AG09309 (cell line): Measurements from ENCODE around the gene HLF.

ENCODE experiments used
- DNase-seq: peaks from one replicate; pipeline ENCODE4 v3.0.0-alpha.2; 2010; ENCODE audit warnings: low read depth
- H3K4me3 ChIP-seq: 2 replicates; pipeline ENCODE4 v1.5.1; 2011; ENCODE audit warnings: mild to moderate bottlenecking, low read depth, low read length, moderate library complexity; ENCODE audit not compliant: control insufficient read depth
- TF ChIP-seq, protein P1 (sequence below): IDR thresholded peaks from 2 replicates; pipeline ENCODE4 v1.5.1; 2011; ENCODE audit warnings: mild to moderate bottlenecking, low read depth, low read length, inconsistent platforms; ENCODE audit not compliant: insufficient read depth, control insufficient read depth; ENCODE audit errors: missing control alignments

HLF gene

DNA sequence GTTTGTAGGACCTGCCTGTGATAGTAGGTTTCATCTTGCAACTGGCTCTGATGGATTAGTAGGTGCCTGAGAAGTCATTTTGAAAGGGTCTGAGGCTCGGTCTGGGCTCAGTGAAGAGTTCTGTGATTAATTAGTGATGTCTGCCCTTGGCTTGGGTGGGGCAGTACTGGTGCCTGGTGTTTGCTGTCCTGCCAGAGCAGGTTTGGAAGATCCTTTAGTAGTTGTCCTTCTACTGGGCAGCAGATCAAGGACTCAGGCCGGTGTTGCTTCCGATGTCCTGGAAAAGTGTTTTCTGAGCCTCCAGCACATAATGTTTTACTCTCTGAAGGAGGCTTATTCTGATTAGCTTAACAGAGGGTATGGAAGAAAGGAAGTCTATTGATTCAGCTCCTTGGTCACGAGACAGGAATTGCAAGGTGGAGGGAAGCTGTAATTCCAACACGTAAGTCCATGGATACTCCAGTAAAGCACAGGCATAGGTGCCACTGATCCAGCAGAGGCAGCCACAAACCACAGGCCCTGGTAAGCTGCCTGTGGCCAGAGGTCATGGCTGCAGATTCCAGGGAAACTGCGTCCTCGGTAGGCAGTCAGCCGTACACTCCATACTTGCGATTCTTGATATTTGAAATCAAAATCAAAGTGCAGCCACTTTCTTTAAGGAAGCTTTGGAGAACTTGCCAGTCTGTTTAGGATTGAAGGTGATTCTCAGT lies 18.7 kb downstream of the HLF start:
- TF ChIP-seq, protein P1, sequence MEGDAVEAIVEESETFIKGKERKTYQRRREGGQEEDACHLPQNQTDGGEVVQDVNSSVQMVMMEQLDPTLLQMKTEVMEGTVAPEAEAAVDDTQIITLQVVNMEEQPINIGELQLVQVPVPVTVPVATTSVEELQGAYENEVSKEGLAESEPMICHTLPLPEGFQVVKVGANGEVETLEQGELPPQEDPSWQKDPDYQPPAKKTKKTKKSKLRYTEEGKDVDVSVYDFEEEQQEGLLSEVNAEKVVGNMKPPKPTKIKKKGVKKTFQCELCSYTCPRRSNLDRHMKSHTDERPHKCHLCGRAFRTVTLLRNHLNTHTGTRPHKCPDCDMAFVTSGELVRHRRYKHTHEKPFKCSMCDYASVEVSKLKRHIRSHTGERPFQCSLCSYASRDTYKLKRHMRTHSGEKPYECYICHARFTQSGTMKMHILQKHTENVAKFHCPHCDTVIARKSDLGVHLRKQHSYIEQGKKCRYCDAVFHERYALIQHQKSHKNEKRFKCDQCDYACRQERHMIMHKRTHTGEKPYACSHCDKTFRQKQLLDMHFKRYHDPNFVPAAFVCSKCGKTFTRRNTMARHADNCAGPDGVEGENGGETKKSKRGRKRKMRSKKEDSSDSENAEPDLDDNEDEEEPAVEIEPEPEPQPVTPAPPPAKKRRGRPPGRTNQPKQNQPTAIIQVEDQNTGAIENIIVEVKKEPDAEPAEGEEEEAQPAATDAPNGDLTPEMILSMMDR = no peak
- H3K4me3 ChIP-seq = no peak overlapping the region
- DNase-seq = no peak

GRCh38 chr17:55284001-55284884 lies 19.5 kb downstream of the HLF start:
- TF ChIP-seq, protein P1 = no peak
- H3K4me3 ChIP-seq = no peak overlapping the region
- DNase-seq = no peak

DNA sequence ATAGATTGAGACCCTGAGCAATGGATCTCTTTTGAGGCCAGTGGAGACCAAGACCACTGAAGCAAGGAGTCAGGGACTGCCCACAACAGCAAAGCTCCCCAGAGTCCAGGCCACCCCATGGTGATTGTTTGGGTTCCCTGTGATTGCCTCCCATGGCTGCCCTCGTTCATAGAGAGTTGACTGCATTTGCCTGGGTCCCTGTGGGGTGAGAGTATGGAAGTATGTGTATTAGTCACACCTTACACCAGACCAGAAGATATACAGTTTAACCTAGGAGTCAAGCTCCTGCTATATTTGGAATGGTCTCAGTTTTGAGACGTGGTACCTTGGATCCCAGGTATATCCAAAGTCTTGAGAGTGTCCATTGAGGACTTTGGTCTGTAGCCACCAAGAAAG lies 20.2 kb downstream of the HLF start:
- TF ChIP-seq, protein P1 = no peak
- DNase-seq = no peak

GRCh38 chr17:55285340-55286301 lies 20.9 kb downstream of the HLF start:
- H3K4me3 ChIP-seq = no peak overlapping the region
- no peak for DNase-seq
- TF ChIP-seq, protein P1 = no peak

More for the DNA sequence above, 20.2 kb downstream of the HLF start:
- H3K4me3 ChIP-seq = no peak overlapping the region

- DNase-seq = no peak
- TF ChIP-seq, protein P1 = no peak
- H3K4me3 ChIP-seq = no peak overlapping the region
These were observed 22.2 kb downstream of the HLF start for GRCh38 chr17:55286681-55287589.
